ENCODE measurements around the gene ABCC1. TPM values are rescaled to one million over a fixed set of nuclear protein-coding genes. Genes with fewer than 3 reads are reported as not detected.
"Not testable (repeated sequence)": the region's sequence is repeated elsewhere in the genome, so short reads cannot be mapped to it uniquely, and the experiment has no call there.

ABCC1 gene
- polyA plus RNA-seq, 1 donor from 2014 or later = 5.8 TPM

DNA sequence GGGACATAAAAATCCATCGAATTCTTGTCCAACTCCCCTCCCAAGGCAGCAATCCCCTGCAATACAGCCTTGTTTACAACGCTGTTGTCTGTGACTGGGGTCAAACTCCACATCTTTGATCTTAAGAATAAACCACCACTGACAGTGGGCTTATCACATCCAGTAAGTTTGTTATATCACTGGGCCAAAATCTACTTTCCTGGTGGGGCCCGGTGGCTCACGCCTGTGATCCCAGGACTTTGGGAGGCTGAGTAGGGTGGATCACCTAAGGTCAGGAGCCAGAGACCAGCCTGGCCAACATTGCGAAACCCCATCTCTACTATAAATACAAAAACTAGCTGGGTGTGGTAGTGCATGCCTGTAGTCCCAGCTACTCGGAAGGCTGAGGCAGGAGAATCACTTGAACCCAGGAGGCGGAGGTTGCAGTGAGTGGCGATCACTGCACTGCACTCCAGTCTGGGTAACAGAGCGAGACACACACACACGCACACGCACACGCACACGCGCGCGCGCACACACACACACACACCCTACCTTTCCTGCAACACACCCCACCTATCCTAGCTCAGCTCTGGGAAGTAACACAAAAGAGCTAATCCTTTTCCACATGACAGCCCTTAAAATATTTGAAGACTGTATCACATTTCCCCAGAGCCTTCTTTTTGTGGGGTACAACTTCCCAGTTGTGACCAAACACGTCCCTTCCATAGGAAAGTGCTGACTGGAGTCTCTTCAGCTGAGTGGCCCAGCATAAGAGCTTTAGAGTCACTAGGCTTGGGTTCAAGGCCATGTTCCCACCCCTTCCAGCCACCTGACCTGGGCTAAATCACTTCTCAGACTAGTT lies 20.9 kb upstream of the ABCC1 start:
- no peaks in the 10 kb centered on the region for H3K36me3 Mint-ChIP-seq
- no peaks in the 10 kb centered on the region for H3K27me3 Mint-ChIP-seq
- H3K4me3 Mint-ChIP-seq = no peak overlapping the region
- H3K27ac Mint-ChIP-seq = peak overlapping the region in 1 of 3 donors; percentile 9
- no peaks in the 10 kb centered on the region for H3K4me1 Mint-ChIP-seq
- H3K9me3 Mint-ChIP-seq = peaks cover 0 to 2% (median 0%) of the 10 kb centered on the region in 3 donors

DNA sequence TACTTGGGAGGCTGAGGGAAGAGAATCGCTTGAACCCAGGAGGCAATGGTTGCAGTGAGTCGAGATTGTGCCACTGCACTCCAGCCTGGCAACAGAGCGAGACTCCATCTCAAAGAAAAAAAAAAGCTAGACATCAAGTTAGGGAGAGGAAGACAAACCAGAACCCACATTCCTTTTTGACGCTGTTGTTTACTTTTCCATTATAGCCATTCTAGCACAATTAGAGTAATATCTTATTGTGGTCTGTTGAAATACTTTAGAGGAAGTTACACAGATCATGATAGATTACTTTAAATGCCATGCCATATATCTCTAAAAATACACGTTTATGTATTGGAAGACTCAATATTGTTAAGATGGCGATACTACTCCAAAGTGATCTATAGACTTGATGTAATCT lies 16.5 kb upstream of the ABCC1 start:
- Mint-ChIP-seq H3K27me3 (no peaks in the 10 kb centered on the region), H3K27ac (no peak overlapping the region), H3K4me1 (no peaks in the 10 kb centered on the region), H3K9me3 (peaks cover 0 to 4% (median 0%) of the 10 kb centered on the region in 3 donors), H3K36me3 (no peaks in the 10 kb centered on the region), H3K4me3 (no peak overlapping the region)

- no peaks in the 10 kb centered on the region for H3K27me3 Mint-ChIP-seq
- no peak overlapping the region for H3K27ac Mint-ChIP-seq
- no peaks in the 10 kb centered on the region for H3K4me1 Mint-ChIP-seq
- H3K9me3 Mint-ChIP-seq = peaks cover 0 to 4% (median 0%) of the 10 kb centered on the region in 3 donors
- H3K4me3 Mint-ChIP-seq = no peak overlapping the region
- H3K36me3 Mint-ChIP-seq = no peaks in the 10 kb centered on the region
Observed at GRCh38 chr16:15933781-15934180, 15.6 kb upstream of the ABCC1 start.

GRCh38 chr16:15934991-15935390 lies 14.4 kb upstream of the ABCC1 start:
- H3K27ac Mint-ChIP-seq = no peak overlapping the region
- H3K36me3 Mint-ChIP-seq = no peaks in the 10 kb centered on the region

DNA sequence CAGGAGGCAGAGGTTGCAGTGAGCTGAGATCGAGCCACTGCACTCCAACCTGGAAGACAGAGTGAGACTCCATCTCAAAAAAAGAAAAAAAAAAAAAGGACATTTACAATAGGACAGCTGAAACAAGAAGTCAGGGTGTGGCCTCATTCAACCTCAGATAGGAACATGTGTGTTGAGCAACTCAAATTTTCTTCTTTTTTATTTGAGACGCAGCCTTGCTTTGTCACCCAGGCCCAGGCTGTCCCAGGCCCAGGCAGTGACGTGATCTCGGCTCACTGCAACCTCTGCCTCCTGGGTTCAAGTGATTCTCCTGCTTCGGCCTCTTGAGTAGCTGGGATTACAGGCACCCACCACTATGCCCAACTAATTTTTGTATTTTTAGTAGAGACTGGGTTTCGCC lies 12.6 kb upstream of the ABCC1 start:
- H3K36me3 Mint-ChIP-seq, H3K4me1 Mint-ChIP-seq, H3K9me3 Mint-ChIP-seq, H3K27ac Mint-ChIP-seq, H3K4me3 Mint-ChIP-seq, H3K27me3 Mint-ChIP-seq: not testable (repeated sequence)

More at GRCh38 chr16:15934991-15935390, 14.4 kb upstream of the ABCC1 start:
- Mint-ChIP-seq H3K27me3 (no peaks in the 10 kb centered on the region), H3K4me1 (no peaks in the 10 kb centered on the region), H3K9me3 (peaks cover 0 to 4% (median 0%) of the 10 kb centered on the region in 3 donors), H3K4me3 (no peak overlapping the region)

DNA sequence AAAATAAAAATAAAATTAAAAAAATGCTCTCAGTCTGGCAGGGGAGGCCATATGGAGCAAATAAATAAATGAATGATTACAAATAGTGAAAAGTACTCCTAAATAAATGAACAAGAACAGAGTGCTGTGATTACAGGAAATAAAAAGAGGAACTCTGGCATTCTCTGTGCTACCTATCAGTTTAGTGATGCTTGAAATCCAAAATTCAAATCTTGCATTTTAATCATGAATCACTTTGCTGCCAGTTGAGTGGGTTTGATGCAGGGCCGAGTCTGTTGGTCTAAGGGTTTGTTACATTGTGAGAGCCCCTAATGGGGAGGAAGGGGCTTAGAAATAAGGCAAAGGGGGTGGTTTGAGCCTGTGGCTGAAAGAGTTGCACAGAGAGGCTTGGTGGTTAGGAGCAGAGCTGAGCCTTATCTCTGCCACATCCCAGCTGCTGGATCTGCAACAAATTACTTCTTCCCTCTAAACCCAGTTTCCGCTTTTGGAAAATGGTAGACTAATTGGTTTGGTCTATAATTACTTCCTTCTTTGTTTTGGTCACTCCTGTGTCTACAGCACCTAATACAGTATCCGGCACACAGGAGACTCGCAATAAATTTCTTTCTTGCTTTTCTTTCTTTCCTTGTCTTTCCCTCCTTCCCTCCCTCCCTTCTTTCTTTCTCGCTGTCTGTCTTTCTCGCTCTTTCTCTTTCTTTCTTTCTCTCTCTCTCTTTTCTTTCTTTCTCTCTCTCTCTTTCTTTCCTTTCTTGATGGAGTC lies 6.3 kb upstream of the ABCC1 start:
- Mint-ChIP-seq H3K4me3 (peak overlapping the region in 3 of 4 donors; percentile 52 to 86 (median 54)), H3K4me1 (peaks cover 13 to 17% (median 14%) of the 10 kb centered on the region in 3 donors), H3K27ac (peak overlapping the region in 2 of 3 donors; percentile 16 to 86), H3K36me3 (no peaks in the 10 kb centered on the region), H3K27me3 (no peaks in the 10 kb centered on the region), H3K9me3 (no peaks in the 10 kb centered on the region)

DNA sequence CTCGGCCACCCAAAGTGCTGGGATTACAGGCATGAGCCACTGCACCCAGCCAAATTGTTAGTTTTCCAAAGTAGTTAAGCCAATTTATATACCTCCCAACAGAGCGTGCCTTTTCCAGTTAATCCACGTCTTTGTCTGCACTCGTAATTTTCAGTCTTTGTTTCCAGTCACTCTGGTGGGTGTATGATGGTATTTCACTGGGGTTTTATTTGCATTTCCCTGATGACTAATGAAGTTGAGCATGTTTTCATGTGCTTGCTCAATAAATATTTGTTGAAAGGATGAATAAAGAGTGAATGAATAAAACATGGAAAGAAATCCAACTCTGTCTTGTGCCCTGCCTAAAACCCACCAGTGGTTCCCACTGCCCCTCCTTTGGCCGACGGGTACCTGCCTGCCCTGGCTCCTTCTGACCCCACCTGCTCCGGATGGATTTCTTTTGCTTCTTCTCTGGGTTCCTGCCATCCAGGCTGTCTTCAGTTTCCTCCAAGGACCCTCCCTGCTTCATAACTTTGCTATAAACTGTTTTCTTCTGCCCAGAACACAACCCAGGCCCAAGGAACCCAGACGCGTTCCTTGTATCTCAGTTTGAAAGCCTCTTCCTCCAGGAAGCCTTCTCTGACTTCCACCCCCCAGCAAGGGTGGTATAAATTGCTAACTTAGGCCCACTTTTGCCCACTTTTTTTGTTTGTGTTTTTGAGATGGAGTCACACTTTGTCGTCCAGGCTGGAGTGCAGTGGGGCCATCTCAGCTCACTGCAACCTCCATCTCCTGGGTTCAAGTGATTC lies 3.0 kb upstream of the ABCC1 start:
- no peaks in the 10 kb centered on the region for H3K9me3 Mint-ChIP-seq
- no peak overlapping the region for H3K27ac Mint-ChIP-seq
- peaks cover 31 to 35% (median 32%) of the 10 kb centered on the region in 3 donors for H3K4me1 Mint-ChIP-seq
- H3K4me3 Mint-ChIP-seq = peak overlapping the region in 1 of 4 donors; percentile 9
- no peaks in the 10 kb centered on the region for H3K36me3 Mint-ChIP-seq
- no peaks in the 10 kb centered on the region for H3K27me3 Mint-ChIP-seq

DNA sequence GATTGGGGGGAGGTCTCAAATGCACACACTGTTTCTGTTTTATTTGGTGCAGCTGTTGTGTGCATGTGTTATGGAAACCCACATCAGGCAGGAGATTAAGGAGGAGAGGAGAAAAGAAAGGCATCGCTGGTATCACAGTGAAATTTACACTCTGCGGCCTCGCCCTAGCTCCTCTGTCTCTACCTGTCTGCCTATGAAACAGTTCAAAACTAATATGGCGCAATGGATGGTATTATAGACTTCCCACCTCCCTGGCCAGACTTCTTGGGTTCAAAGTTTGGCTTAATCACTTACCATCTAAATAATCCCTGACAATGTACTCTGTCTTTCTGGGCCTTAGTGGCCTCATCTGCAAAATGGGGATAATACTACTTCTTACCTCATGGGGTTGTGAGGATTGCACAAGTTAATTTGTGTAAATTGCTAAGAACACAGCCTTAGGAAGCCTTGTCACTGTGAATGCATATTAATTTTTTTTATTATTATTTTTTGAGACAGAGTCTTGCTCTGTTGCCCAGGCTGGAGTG lies 1.4 kb upstream of the ABCC1 start:
- Mint-ChIP-seq H3K27ac (peak overlapping the region in 1 of 3 donors; percentile 23), H3K27me3 (no peaks in the 10 kb centered on the region), H3K36me3 (no peaks in the 10 kb centered on the region), H3K4me1 (peaks cover 31 to 38% (median 33%) of the 10 kb centered on the region in 3 donors), H3K9me3 (no peaks in the 10 kb centered on the region), H3K4me3 (peak overlapping the region in 2 of 4 donors; percentile 28 to 100)

- H3K27me3 Mint-ChIP-seq = no peaks in the 10 kb centered on the region
- H3K27ac Mint-ChIP-seq = peak overlapping the region; percentile 94 to 99 (median 97)
- H3K36me3 Mint-ChIP-seq = no peaks in the 10 kb centered on the region
- peaks cover 25 to 35% (median 33%) of the 10 kb centered on the region in 3 donors for H3K4me1 Mint-ChIP-seq
- H3K4me3 Mint-ChIP-seq = peak overlapping the region; percentile 93 to 100 (median 97)
- no peaks in the 10 kb centered on the region for H3K9me3 Mint-ChIP-seq
Observed at GRCh38 chr16:15948532-15949209, 745 bp upstream of the ABCC1 start.

- peak overlapping the region; percentile 89 to 99 (median 93) for H3K4me3 Mint-ChIP-seq
- H3K36me3 Mint-ChIP-seq = no peaks in the 10 kb centered on the region
- H3K4me1 Mint-ChIP-seq = peaks cover 26 to 36% (median 33%) of the 10 kb centered on the region in 3 donors
- peak overlapping the region; percentile 75 to 96 (median 95) for H3K27ac Mint-ChIP-seq
- no peaks in the 10 kb centered on the region for H3K9me3 Mint-ChIP-seq
- H3K27me3 Mint-ChIP-seq = no peaks in the 10 kb centered on the region
Observed at GRCh38 chr16:15950161-15950854, 892 bp downstream of the ABCC1 start.

DNA sequence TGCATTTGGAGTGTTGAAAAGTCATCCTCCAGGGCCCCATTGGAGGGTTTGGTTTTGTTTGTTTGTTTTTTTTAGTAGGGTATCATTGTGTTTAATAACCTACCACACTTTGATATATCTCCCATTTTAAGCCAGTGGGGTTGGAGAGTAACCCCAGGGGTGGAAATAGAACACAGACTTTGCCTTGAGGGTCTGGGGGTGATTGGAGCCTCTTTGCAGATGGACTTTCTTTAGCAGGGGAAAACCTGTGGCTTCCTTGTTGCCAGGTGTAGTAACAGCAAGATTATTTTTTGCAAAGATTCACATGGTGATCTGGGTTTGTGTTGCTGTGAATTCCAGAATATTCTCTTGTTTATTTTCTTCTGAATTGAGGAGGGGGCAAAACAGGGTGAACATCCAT lies 1.5 kb downstream of the ABCC1 start:
- Mint-ChIP-seq H3K4me3 (peak overlapping the region; percentile 89 to 99 (median 93)), H3K27me3 (no peaks in the 10 kb centered on the region), H3K27ac (peak overlapping the region; percentile 75 to 95 (median 87)), H3K36me3 (no peaks in the 10 kb centered on the region), H3K9me3 (no peaks in the 10 kb centered on the region), H3K4me1 (peaks cover 30 to 38% (median 31%) of the 10 kb centered on the region in 3 donors)

DNA sequence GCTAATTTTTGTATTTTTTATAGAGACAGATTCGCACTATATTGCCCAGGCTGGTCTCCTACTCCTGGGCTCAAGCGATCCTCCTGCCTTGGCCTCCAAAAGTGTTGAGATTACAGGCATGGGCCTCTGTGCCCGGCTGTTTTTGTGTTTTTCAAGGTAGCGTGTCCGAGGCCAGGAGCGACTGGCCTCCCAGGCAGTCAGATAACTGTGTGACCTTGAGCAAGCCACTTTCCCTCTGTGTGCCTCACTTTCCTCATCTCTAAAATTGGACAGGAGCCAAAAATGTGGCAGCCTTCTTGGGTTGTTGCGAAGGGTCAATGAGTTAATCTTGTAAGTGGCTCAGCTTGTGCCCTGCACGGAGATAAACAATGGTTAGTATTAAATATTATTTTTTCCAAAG lies 2.4 kb downstream of the ABCC1 start:
- Mint-ChIP-seq H3K36me3 (peaks cover 2% of the 10 kb centered on the region), H3K9me3 (no peaks in the 10 kb centered on the region), H3K4me1 (peaks cover 35 to 40% (median 36%) of the 10 kb centered on the region in 3 donors), H3K27me3 (no peaks in the 10 kb centered on the region), H3K27ac (peak overlapping the region; percentile 41 to 95 (median 75)), H3K4me3 (peak overlapping the region in 2 of 4 donors; percentile 79 to 89)

GRCh38 chr16:15952265-15952711 lies 2.9 kb downstream of the ABCC1 start:
- Mint-ChIP-seq H3K4me3 (peak overlapping the region in 3 of 4 donors; percentile 78 to 89 (median 79)), H3K36me3 (peaks cover 2% of the 10 kb centered on the region), H3K9me3 (no peaks in the 10 kb centered on the region), H3K4me1 (peaks cover 35 to 40% (median 36%) of the 10 kb centered on the region in 3 donors), H3K27ac (peak overlapping the region; percentile 41 to 95 (median 75)), H3K27me3 (no peaks in the 10 kb centered on the region)
